Endodermal cell (in vitro differentiated cells): ENCODE results near the gene EHD2. TPM values are rescaled to one million over a fixed set of nuclear protein-coding genes. Genes with fewer than 3 reads are reported as not detected.
"Not testable (repeated sequence)": the region's sequence is repeated elsewhere in the genome, so short reads cannot be mapped to it uniquely, and the experiment has no call there.

ENCODE experiments used
- DNase-seq: peaks from one replicate; pipeline ENCODE4 v3.0.0-alpha.2; 2017
- H3K27ac ChIP-seq: 2 replicates; pipeline ENCODE4 v1.5.1; 2013; ENCODE audit warnings: mild to moderate bottlenecking, low read depth, low read length, moderate library complexity
- H3K27me3 ChIP-seq: 2 replicates; pipeline ENCODE4 v1.6.1; 2013; ENCODE audit warnings: mild to moderate bottlenecking, low read length, moderate library complexity; ENCODE audit not compliant: insufficient read depth, control insufficient read depth, poor library complexity, severe bottlenecking
- H3K36me3 ChIP-seq: 2 replicates; pipeline ENCODE4 v1.7.0; 2013; ENCODE audit warnings: mild to moderate bottlenecking, low read length, moderate library complexity; ENCODE audit not compliant: control insufficient read depth, insufficient read depth
- H3K4me1 ChIP-seq: one replicate; pipeline ENCODE4 v1.7.0; 2013; ENCODE audit warnings: low read length; ENCODE audit not compliant: control insufficient read depth, insufficient read depth
- H3K4me3 ChIP-seq: 2 replicates; pipeline ENCODE4 v1.5.1; 2013; ENCODE audit warnings: mild to moderate bottlenecking, low read length, moderate library complexity
- H3K9ac ChIP-seq: 2 replicates; pipeline ENCODE4 v1.6.1; 2013; ENCODE audit warnings: mild to moderate bottlenecking, low read length, moderate library complexity; ENCODE audit not compliant: poor library complexity, severe bottlenecking; ENCODE audit errors: extremely low read depth
- H3K9me3 ChIP-seq: 2 replicates; pipeline ENCODE4 v1.6.1; 2013; ENCODE audit warnings: mild to moderate bottlenecking, low read length, moderate library complexity; ENCODE audit not compliant: control insufficient read depth
- H3K27ac Mint-ChIP-seq: 2 replicates; pipeline ENCODE4 v1.8.0; 2020; ENCODE audit warnings: mixed read lengths
- H3K27me3 Mint-ChIP-seq: 2 replicates; pipeline ENCODE4 v1.8.0; 2021; ENCODE audit warnings: mild to moderate bottlenecking, mixed read lengths; ENCODE audit not compliant: insufficient read depth
- H3K36me3 Mint-ChIP-seq: 2 replicates; pipeline ENCODE4 v1.8.0; 2020; ENCODE audit warnings: low read depth, mixed read lengths
- H3K4me1 Mint-ChIP-seq: 2 replicates; pipeline ENCODE4 v1.8.0; 2020; ENCODE audit warnings: mixed read lengths
- H3K4me3 Mint-ChIP-seq: 2 replicates; pipeline ENCODE4 v1.8.0; 2020; ENCODE audit warnings: mild to moderate bottlenecking, moderate library complexity, mixed read lengths
- H3K9me3 Mint-ChIP-seq: 2 replicates; pipeline ENCODE4 v1.8.0; 2020; ENCODE audit warnings: mild to moderate bottlenecking, mixed read lengths
- WGBS, 2 experiments: methylation state at CpG; one replicate each; pipeline versions ENCODE4 v1.1.5 to v1.1.7; 2013; ENCODE audit warnings: missing lambda C conversion rate in 2 of 2, mixed read lengths in 1 of 2; ENCODE audit not compliant: insufficient coverage in 1 of 2, insufficient read length in 1 of 2; 5-methylcytosine and 5-hydroxymethylcytosine counted together
- total RNA-seq, 2 donors: library from RNA; stranded (reverse); fragmentation: NEBNext Ultra II Directional in 1 of 2; extraction: Animal tissue kit (Norgen Biotek cat#: 25700) in 1 of 2; gene quantifications; 2 replicates in 1 of 2; 3 replicates in 1 of 2; pipeline ENCODE4 v1.2.1, GENCODE V29; 2021
- TF ChIP-seq, protein P1 (sequence below): fragments of 200-600 bp; sonication (generic); conservative IDR thresholded peaks from 2 replicates; pipeline ENCODE4 v1.5.0; 2021; ENCODE audit warnings: antibody characterized with exemption, mild to moderate bottlenecking

The EHD2 gene
- total RNA-seq, 2 donors from 2014 or later = 5.5 to 8.4 TPM

DNA sequence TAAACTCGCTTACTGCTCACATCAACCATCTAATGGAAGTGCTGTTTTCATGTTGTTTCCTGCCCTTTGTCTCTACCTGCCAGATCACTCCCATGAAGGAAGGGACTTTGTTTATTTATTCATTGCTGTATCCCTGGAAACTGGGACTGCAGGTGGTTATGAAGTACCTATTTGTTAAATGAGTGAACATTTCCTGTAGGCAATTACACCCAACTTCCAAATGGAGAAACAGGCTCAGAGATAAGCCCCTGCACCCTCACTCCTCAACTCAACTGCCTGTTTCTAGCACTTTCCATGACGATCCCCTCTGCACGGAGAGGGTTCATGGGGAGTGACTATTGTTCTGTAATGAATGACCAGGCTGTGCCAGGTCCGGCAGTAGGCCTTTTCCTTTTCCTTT lies 63.3 kb downstream of the EHD2 start:
- Histone ChIP-seq H3K36me3 (peaks cover 14% of the 10 kb centered on the region), H3K9ac (no peak overlapping the region), H3K9me3 (no peaks in the 10 kb centered on the region), H3K27me3 (no peaks in the 10 kb centered on the region), H3K27ac (no peak overlapping the region), H3K4me1 (no peaks in the 10 kb centered on the region), H3K4me3 (no peak overlapping the region)
- DNase-seq = no peak
- TF ChIP-seq, protein P1, sequence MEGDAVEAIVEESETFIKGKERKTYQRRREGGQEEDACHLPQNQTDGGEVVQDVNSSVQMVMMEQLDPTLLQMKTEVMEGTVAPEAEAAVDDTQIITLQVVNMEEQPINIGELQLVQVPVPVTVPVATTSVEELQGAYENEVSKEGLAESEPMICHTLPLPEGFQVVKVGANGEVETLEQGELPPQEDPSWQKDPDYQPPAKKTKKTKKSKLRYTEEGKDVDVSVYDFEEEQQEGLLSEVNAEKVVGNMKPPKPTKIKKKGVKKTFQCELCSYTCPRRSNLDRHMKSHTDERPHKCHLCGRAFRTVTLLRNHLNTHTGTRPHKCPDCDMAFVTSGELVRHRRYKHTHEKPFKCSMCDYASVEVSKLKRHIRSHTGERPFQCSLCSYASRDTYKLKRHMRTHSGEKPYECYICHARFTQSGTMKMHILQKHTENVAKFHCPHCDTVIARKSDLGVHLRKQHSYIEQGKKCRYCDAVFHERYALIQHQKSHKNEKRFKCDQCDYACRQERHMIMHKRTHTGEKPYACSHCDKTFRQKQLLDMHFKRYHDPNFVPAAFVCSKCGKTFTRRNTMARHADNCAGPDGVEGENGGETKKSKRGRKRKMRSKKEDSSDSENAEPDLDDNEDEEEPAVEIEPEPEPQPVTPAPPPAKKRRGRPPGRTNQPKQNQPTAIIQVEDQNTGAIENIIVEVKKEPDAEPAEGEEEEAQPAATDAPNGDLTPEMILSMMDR = no peak
- Mint-ChIP-seq H3K27me3 (no peaks in the 10 kb centered on the region), H3K4me1 (peaks cover 26% of the 10 kb centered on the region), H3K36me3 (peaks cover 13% of the 10 kb centered on the region), H3K9me3 (no peaks in the 10 kb centered on the region), H3K4me3 (peak overlapping the region; percentile 93), H3K27ac (peak overlapping the region; percentile 41)
- WGBS, 2 experiments = 77 to 100% methylated on average over 2 to 4 of the region's 4 CpGs

- not testable (repeated sequence) for H3K27ac ChIP-seq, H3K27me3 ChIP-seq, DNase-seq, H3K9me3 Mint-ChIP-seq, H3K9me3 ChIP-seq, H3K27me3 Mint-ChIP-seq, H3K4me1 ChIP-seq
- 83 to 96% methylated on average over 13 to 23 of the region's 23 CpGs for WGBS, 2 experiments
- peak overlapping the region; percentile 97 for H3K27ac Mint-ChIP-seq
- Histone ChIP-seq H3K4me3 (peak overlapping the region; percentile 97), H3K36me3 (peaks cover 23% of the 10 kb centered on the region), H3K9ac (peak overlapping the region; percentile 85)
- H3K4me3 Mint-ChIP-seq = peak overlapping the region; percentile 93
- peaks cover 22% of the 10 kb centered on the region for H3K36me3 Mint-ChIP-seq
- peaks cover 26% of the 10 kb centered on the region for H3K4me1 Mint-ChIP-seq
Observed at GRCh38 chr19:47777245-47778048, 64.2 kb downstream of the EHD2 start.

DNA sequence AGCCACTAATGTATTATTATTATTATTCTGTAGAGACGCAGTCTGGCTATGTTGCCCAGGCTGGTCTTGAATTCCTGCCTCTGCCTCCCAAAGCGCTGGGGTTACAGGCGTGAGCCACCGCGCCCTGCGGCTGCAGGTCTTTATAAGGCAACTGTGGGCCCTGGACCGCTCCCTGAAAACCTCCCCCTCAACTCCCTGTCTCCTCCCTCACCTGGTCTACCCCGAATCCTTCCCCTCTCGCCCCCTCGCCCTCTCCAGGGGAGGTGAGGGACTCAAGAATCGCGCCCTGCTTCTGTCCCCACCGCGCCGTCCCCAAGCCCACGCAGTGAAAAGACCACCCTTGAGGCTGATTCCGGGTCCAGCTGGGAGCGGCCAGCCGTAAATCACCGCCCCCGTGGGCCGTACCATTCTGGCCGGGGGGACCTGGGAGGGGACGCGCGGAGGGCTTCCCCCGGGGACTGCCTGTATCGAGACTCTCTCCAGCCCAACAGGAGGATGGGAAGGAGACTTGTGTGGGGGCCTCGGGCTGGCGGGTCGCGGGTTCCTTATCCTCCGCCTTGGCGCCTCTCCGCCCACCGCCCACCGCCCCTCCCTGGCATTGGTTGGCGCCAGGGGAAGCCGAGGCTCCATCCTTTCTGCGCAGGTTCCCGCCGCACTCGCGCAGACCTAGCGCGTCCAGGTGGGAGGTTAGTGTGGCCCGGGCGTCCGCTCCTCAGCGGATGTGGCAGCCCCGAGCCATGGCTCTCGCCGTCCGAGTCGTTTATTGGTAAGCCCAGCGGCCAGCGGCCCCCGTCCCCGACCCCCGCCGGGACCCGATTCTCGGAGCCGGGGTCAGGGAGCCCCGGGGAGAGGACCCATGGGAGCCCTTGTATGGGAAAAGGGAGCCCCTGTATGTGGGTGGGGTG lies 65.1 kb downstream of the EHD2 start, which contains the start of gene SELENOW:
SELENOW (plus strand) TSS at position 655 of the 905 bp plus-strand sequence; CDS start at position 738, 83 bp downstream.
- H3K4me1 Mint-ChIP-seq = peaks cover 26% of the 10 kb centered on the region
- H3K9me3 ChIP-seq = no peaks in the 10 kb centered on the region
- peak within 1 kb of the TSS; percentile 85 for H3K9ac ChIP-seq
- H3K4me3 Mint-ChIP-seq = peak within 1 kb of the TSS; percentile 93
- peaks cover 29% of the 10 kb centered on the region for H3K36me3 ChIP-seq
- H3K27me3 Mint-ChIP-seq = no peaks in the 10 kb centered on the region
- H3K9me3 Mint-ChIP-seq = no peaks in the 10 kb centered on the region
- peak; percentile 94 for DNase-seq
- peaks cover 29% of the 10 kb centered on the region for H3K36me3 Mint-ChIP-seq
- H3K27me3 ChIP-seq = no peaks in the 10 kb centered on the region
- H3K27ac Mint-ChIP-seq = peak within 1 kb of the TSS; percentile 97
- 0 to 2% methylated on average over 26 to 65 of the region's 65 CpGs for WGBS, 2 experiments
- peak within 1 kb of the TSS; percentile 97 for H3K4me3 ChIP-seq
- TF ChIP-seq, protein P1 = no peak
- H3K4me1 ChIP-seq = no peaks in the 10 kb centered on the region
- peak within 1 kb of the TSS; percentile 99 for H3K27ac ChIP-seq
